ENCODE data around the gene TLL2.

GRCh38 chr10:96478355-96478754 is 35.4 kb downstream of the TLL2 start:
- TF ChIP-seq POLR2A (IDR thresholded peaks at IDR 0.05) (no peak), CTCF (IDR thresholded peaks at IDR 0.05) (no peak)
